ENCODE measurements around the gene NLRC4.
"Not testable (repeated sequence)": the region's sequence is repeated elsewhere in the genome, so short reads cannot be mapped to it uniquely, and the experiment has no call there.

The NLRC4 gene

GRCh38 chr2:32248299-32248698, 16.4 kb downstream of the NLRC4 start:
- DNase-seq (ENCODE audit: low spot score): no peak

GRCh38 chr2:32246911-32247310, 17.8 kb downstream of the NLRC4 start:
- no peak for DNase-seq (ENCODE audit: low spot score)

GRCh38 chr2:32242331-32242730, 22.4 kb downstream of the NLRC4 start:
- DNase-seq (ENCODE audit: low spot score): no peak

GRCh38 chr2:32237996-32238395, 26.7 kb downstream of the NLRC4 start:
- no peak for DNase-seq (ENCODE audit: low spot score)

- DNase-seq (ENCODE audit: low spot score): no peak
Observed at GRCh38 chr2:32237488-32237887, 27.2 kb downstream of the NLRC4 start.

- no peak for DNase-seq (ENCODE audit: low spot score)
Observed at GRCh38 chr2:32235315-32235714, 29.4 kb downstream of the NLRC4 start.

- no peak for DNase-seq (ENCODE audit: low spot score)
Observed at GRCh38 chr2:32231959-32232358, 32.7 kb downstream of the NLRC4 start.

GRCh38 chr2:32229635-32230034, 35.1 kb downstream of the NLRC4 start:
- DNase-seq (ENCODE audit: low spot score): no peak

- no peak for DNase-seq (ENCODE audit: low spot score)
Observed at GRCh38 chr2:32228181-32228580, 36.5 kb downstream of the NLRC4 start.

GRCh38 chr2:32227492-32227891, 37.2 kb downstream of the NLRC4 start:
- no peak for DNase-seq (ENCODE audit: low spot score)

- no peak for DNase-seq (ENCODE audit: low spot score)
Observed at GRCh38 chr2:32222966-32223365, 41.7 kb downstream of the NLRC4 start.

GRCh38 chr2:32220445-32220844, 44.2 kb downstream of the NLRC4 start:
- DNase-seq (ENCODE audit: low spot score): no peak

GRCh38 chr2:32212295-32212694, 52.4 kb downstream of the NLRC4 start:
- DNase-seq (ENCODE audit: low spot score): no peak

GRCh38 chr2:32210767-32211408, 53.8 kb downstream of the NLRC4 start:
- no peak for DNase-seq (ENCODE audit: low spot score)

- DNase-seq (ENCODE audit: low spot score): not testable (repeated sequence)
Observed at GRCh38 chr2:32203428-32203827, 61.3 kb downstream of the NLRC4 start.

- no peak for DNase-seq (ENCODE audit: low spot score)
Observed at GRCh38 chr2:32200814-32201213, 63.9 kb downstream of the NLRC4 start.

- no peak for DNase-seq (ENCODE audit: low spot score)
Observed at GRCh38 chr2:32192418-32192817, 72.3 kb downstream of the NLRC4 start.

- no peak for DNase-seq (ENCODE audit: low spot score)
Observed at GRCh38 chr2:32189011-32189410, 75.7 kb downstream of the NLRC4 start.

- no peak for DNase-seq (ENCODE audit: low spot score)
Observed at GRCh38 chr2:32182667-32183066, 82.0 kb downstream of the NLRC4 start.

Measured in CD4-positive, alpha-beta T cell treated with Interleukin-2 at 100 ng/mL for 4 hours (primary cell).